CD4-positive, alpha-beta T cell treated with Interleukin-4 for 4 hours (primary cell): ENCODE results near the gene AFAP1.

Source experiments
- DNase-seq: peaks from one replicate; pipeline ENCODE4 v3.0.0-alpha.2; 2020

Gene AFAP1

DNA sequence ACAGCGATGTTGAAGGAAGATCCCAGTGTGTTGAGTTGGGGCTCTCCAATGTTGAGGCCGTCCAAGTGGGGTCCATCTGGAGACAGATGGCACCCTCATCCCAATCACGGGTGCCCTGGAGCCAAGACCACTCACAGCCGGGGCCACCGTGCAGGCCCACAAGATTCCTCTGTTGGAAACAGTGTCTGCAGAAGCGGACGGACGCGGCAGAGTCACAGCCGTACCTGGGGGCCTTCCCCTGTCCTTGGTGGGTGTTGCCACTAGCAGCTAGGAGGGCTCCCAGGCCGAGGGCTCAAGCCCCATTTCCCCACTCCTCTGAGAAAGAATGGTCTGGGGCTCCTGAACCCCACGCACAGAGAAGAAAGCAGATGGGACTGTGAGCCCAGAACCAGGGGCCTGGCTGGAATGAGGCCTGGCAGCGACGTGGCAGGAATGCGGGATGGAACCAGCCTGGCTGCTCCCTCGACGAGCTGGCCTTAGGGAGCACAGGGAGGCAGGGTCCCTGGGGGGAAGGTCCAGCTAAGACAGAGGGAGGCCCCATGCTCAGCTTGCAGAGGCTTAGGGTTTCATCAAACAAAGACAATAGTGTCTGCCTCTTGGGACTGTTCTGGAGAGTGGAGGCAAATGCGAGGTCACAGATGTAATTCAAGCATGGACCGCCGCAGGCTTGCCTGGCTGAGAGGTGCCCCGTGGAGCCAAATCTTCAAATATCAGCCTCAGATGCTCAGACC, 228.9 kb downstream of the AFAP1 start:
- DNase-seq: no peak

- DNase-seq: no peak
Measured at GRCh38 chr4:7710126-7710525, 229.5 kb downstream of the AFAP1 start.

GRCh38 chr4:7709431-7709830, 230.2 kb downstream of the AFAP1 start:
- no peak for DNase-seq

GRCh38 chr4:7708981-7709380, 230.7 kb downstream of the AFAP1 start:
- no peak for DNase-seq
